ENCODE data around the gene ORC3. TPM values are rescaled to one million over a fixed set of nuclear protein-coding genes. Genes with fewer than 3 reads are reported as not detected.

Gene ORC3
- total RNA-seq, 1 experiment from 2014 or later: 54.5 TPM

- H3K36me3 ChIP-seq (replicated peaks; ENCODE audit: control insufficient read depth, insufficient read depth, low read length): peaks cover 10% of the 10 kb centered on the region
- DNase-seq: no peak
- no peaks in the 10 kb centered on the region for H3K27me3 ChIP-seq (ENCODE audit: control insufficient read depth, insufficient read depth, low read length)
- H3K4me3 ChIP-seq (ENCODE audit: insufficient read depth, low read depth, low read length): no peak overlapping the region
Measured at GRCh38 chr6:87660226-87660911, 70.4 kb downstream of the ORC3 start.

GRCh38 chr6:87661016-87661415, 71.1 kb downstream of the ORC3 start:
- Histone ChIP-seq H3K4me3 (ENCODE audit: insufficient read depth, low read depth, low read length) (no peak overlapping the region), H3K27me3 (ENCODE audit: control insufficient read depth, insufficient read depth, low read length) (no peaks in the 10 kb centered on the region), H3K36me3 (replicated peaks; ENCODE audit: control insufficient read depth, insufficient read depth, low read length) (peaks cover 10% of the 10 kb centered on the region)
- no peak for DNase-seq

GRCh38 chr6:87661503-87661902, 71.6 kb downstream of the ORC3 start:
- no peak for DNase-seq
- H3K4me3 ChIP-seq (ENCODE audit: insufficient read depth, low read depth, low read length): no peak overlapping the region
- no peaks in the 10 kb centered on the region for H3K27me3 ChIP-seq (ENCODE audit: control insufficient read depth, insufficient read depth, low read length)
- H3K36me3 ChIP-seq (replicated peaks; ENCODE audit: control insufficient read depth, insufficient read depth, low read length): peaks cover 10% of the 10 kb centered on the region

- no peak for DNase-seq
- H3K36me3 ChIP-seq (replicated peaks; ENCODE audit: control insufficient read depth, insufficient read depth, low read length): peaks cover 7% of the 10 kb centered on the region
Measured at GRCh38 chr6:87663434-87663833, 73.5 kb downstream of the ORC3 start.

GRCh38 chr6:87664921-87665485, 75.1 kb downstream of the ORC3 start:
- Histone ChIP-seq H3K36me3 (replicated peaks; ENCODE audit: control insufficient read depth, insufficient read depth, low read length) (peaks cover 7% of the 10 kb centered on the region), H3K27me3 (ENCODE audit: control insufficient read depth, insufficient read depth, low read length) (no peaks in the 10 kb centered on the region), H3K4me3 (ENCODE audit: insufficient read depth, low read depth, low read length) (no peak overlapping the region)
- no peak for DNase-seq

More at GRCh38 chr6:87663434-87663833, 73.5 kb downstream of the ORC3 start:
- H3K4me3 ChIP-seq (ENCODE audit: insufficient read depth, low read depth, low read length): no peak overlapping the region
- no peaks in the 10 kb centered on the region for H3K27me3 ChIP-seq (ENCODE audit: control insufficient read depth, insufficient read depth, low read length)

- Histone ChIP-seq H3K4me3 (ENCODE audit: insufficient read depth, low read depth, low read length) (no peak overlapping the region), H3K27me3 (ENCODE audit: control insufficient read depth, insufficient read depth, low read length) (no peaks in the 10 kb centered on the region), H3K36me3 (replicated peaks; ENCODE audit: control insufficient read depth, insufficient read depth, low read length) (0 out of 2 replicates have a peak, but pooled peaks cover 1% of the 10 kb centered on the region)
- no peak for DNase-seq
Measured at GRCh38 chr6:87667032-87667431, 77.1 kb downstream of the ORC3 start.

- Histone ChIP-seq H3K27me3 (ENCODE audit: control insufficient read depth, insufficient read depth, low read length) (no peaks in the 10 kb centered on the region), H3K4me3 (ENCODE audit: insufficient read depth, low read depth, low read length) (no peak overlapping the region), H3K36me3 (replicated peaks; ENCODE audit: control insufficient read depth, insufficient read depth, low read length) (peaks cover 3% of the 10 kb centered on the region; the same call in 1 of the 2 replicates)
- no peak for DNase-seq
Measured at GRCh38 chr6:87668013-87668412, 78.1 kb downstream of the ORC3 start.

GRCh38 chr6:87669051-87669450, 79.1 kb downstream of the ORC3 start:
- DNase-seq: no peak
- Histone ChIP-seq H3K36me3 (replicated peaks; ENCODE audit: control insufficient read depth, insufficient read depth, low read length) (peaks cover 3% of the 10 kb centered on the region; the same call in 1 of the 2 replicates), H3K27me3 (ENCODE audit: control insufficient read depth, insufficient read depth, low read length) (no peaks in the 10 kb centered on the region), H3K4me3 (ENCODE audit: insufficient read depth, low read depth, low read length) (no peak overlapping the region)

GRCh38 chr6:87670707-87671106, 80.8 kb downstream of the ORC3 start:
- Histone ChIP-seq H3K4me3 (ENCODE audit: insufficient read depth, low read depth, low read length) (no peak overlapping the region), H3K27me3 (ENCODE audit: control insufficient read depth, insufficient read depth, low read length) (no peaks in the 10 kb centered on the region), H3K36me3 (replicated peaks; ENCODE audit: control insufficient read depth, insufficient read depth, low read length) (peaks cover 8% of the 10 kb centered on the region)
- no peak for DNase-seq

GRCh38 chr6:87671555-87672029, 81.7 kb downstream of the ORC3 start:
- DNase-seq: no peak
- Histone ChIP-seq H3K36me3 (replicated peaks; ENCODE audit: control insufficient read depth, insufficient read depth, low read length) (peaks cover 8% of the 10 kb centered on the region), H3K4me3 (ENCODE audit: insufficient read depth, low read depth, low read length) (no peak overlapping the region), H3K27me3 (ENCODE audit: control insufficient read depth, insufficient read depth, low read length) (no peaks in the 10 kb centered on the region)

GRCh38 chr6:87672641-87673040, 82.7 kb downstream of the ORC3 start:
- DNase-seq: no peak
- Histone ChIP-seq H3K36me3 (replicated peaks; ENCODE audit: control insufficient read depth, insufficient read depth, low read length) (peaks cover 9% of the 10 kb centered on the region), H3K27me3 (ENCODE audit: control insufficient read depth, insufficient read depth, low read length) (no peaks in the 10 kb centered on the region)

GRCh38 chr6:87673237-87673636, 83.3 kb downstream of the ORC3 start:
- Histone ChIP-seq H3K4me3 (ENCODE audit: insufficient read depth, low read depth, low read length) (no peak overlapping the region), H3K27me3 (ENCODE audit: control insufficient read depth, insufficient read depth, low read length) (no peaks in the 10 kb centered on the region), H3K36me3 (replicated peaks; ENCODE audit: control insufficient read depth, insufficient read depth, low read length) (peaks cover 9% of the 10 kb centered on the region)
- DNase-seq: no peak

More at GRCh38 chr6:87672641-87673040, 82.7 kb downstream of the ORC3 start:
- no peak overlapping the region for H3K4me3 ChIP-seq (ENCODE audit: insufficient read depth, low read depth, low read length)

GRCh38 chr6:87674290-87674689, 84.4 kb downstream of the ORC3 start:
- H3K4me3 ChIP-seq (ENCODE audit: insufficient read depth, low read depth, low read length): no peak overlapping the region
- peaks cover 11% of the 10 kb centered on the region for H3K36me3 ChIP-seq (replicated peaks; ENCODE audit: control insufficient read depth, insufficient read depth, low read length)
- no peaks in the 10 kb centered on the region for H3K27me3 ChIP-seq (ENCODE audit: control insufficient read depth, insufficient read depth, low read length)

GRCh38 chr6:87675004-87675681, 85.2 kb downstream of the ORC3 start:
- Histone ChIP-seq H3K4me3 (ENCODE audit: insufficient read depth, low read depth, low read length) (no peak overlapping the region), H3K36me3 (replicated peaks; ENCODE audit: control insufficient read depth, insufficient read depth, low read length) (peaks cover 11% of the 10 kb centered on the region), H3K27me3 (ENCODE audit: control insufficient read depth, insufficient read depth, low read length) (no peaks in the 10 kb centered on the region)
- DNase-seq: no peak

More at GRCh38 chr6:87674290-87674689, 84.4 kb downstream of the ORC3 start:
- no peak for DNase-seq

GRCh38 chr6:87682310-87682709, 92.4 kb downstream of the ORC3 start:
- no peak overlapping the region for H3K4me3 ChIP-seq (ENCODE audit: insufficient read depth, low read depth, low read length)
- no peak for DNase-seq
- peaks cover 1% of the 10 kb centered on the region for H3K36me3 ChIP-seq (replicated peaks; ENCODE audit: control insufficient read depth, insufficient read depth, low read length)
- H3K27me3 ChIP-seq (ENCODE audit: control insufficient read depth, insufficient read depth, low read length): no peaks in the 10 kb centered on the region
